Upper lobe of left lung (tissue), 4 donors: ENCODE measurements around the gene GSN.

Experiments used
- CTCF ChIP-seq, 6 experiments: fragments of 450-650 bp in 4 of 6; fragments of 200-600 bp in 2 of 6; sonication (generic) in 2 of 6; IDR thresholded peaks; one replicate each; pipeline ENCODE4 v1.5.1; 2016 to 2019; ENCODE audit warnings: antibody characterized with exemption in 6 of 6
- EP300 ChIP-seq, 4 donors: sonication (generic); formaldehyde crosslinking; IDR thresholded peaks; one replicate each; pipeline ENCODE4 v1.5.1; 2017; ENCODE audit warnings: antibody characterized with exemption in 4 of 4, control low read depth in 2 of 4

GRCh38 chr9:121237916-121238315 is 30.0 kb upstream of the GSN start:
- TF ChIP-seq CTCF (IDR thresholded peaks at IDR 0.05): no peak
- no peak for TF ChIP-seq EP300 (IDR thresholded peaks at IDR 0.05)
